B cell (primary cell): ENCODE results near the gene KISS1R.

Experiments used
- EZH2 ChIP-seq: IDR thresholded peaks from 2 replicates; pipeline ENCODE4 v1.6.1; 2012; ENCODE audit warnings: borderline replicate concordance, low read depth, mild to moderate bottlenecking, moderate library complexity, low read length; ENCODE audit not compliant: insufficient read depth, poor library complexity, severe bottlenecking
- TF ChIP-seq, protein P1 (sequence below): fragments of 200-600 bp; IDR thresholded peaks from one replicate; pipeline ENCODE4 v1.8.0; 2022; ENCODE audit warnings: antibody characterized with exemption, mild to moderate bottlenecking

DNA sequence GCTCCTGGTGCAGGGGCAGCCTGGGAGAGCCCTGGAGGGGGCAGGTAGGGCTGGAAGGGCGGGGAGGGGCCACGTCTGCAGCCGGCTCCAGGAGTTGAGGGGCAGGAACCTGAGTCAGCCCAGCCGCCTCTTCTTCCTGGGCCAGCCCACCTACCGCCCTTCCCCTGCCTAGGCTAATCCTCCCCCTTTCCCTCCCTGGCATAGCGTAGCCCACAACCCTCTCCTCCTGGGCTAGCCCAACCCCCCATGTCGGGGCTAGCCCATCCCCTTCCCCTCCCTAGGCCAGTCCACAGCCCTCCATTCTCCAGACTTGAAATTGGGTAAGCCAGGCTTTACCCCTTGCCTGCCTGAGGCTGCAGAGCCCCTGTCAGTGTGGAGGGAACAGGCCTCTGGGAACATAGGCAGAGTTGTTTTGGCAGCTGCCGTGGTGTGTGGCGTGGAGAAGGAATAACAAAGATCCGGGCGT lies 46.4 kb downstream of the KISS1R start:
- TF ChIP-seq, protein P1, sequence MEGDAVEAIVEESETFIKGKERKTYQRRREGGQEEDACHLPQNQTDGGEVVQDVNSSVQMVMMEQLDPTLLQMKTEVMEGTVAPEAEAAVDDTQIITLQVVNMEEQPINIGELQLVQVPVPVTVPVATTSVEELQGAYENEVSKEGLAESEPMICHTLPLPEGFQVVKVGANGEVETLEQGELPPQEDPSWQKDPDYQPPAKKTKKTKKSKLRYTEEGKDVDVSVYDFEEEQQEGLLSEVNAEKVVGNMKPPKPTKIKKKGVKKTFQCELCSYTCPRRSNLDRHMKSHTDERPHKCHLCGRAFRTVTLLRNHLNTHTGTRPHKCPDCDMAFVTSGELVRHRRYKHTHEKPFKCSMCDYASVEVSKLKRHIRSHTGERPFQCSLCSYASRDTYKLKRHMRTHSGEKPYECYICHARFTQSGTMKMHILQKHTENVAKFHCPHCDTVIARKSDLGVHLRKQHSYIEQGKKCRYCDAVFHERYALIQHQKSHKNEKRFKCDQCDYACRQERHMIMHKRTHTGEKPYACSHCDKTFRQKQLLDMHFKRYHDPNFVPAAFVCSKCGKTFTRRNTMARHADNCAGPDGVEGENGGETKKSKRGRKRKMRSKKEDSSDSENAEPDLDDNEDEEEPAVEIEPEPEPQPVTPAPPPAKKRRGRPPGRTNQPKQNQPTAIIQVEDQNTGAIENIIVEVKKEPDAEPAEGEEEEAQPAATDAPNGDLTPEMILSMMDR = no peak
- TF ChIP-seq EZH2 = no peak
